SJSA1 (cell line): ENCODE measurements around the gene PRPH2. TPM values are rescaled to one million over a fixed set of nuclear protein-coding genes. Genes with fewer than 3 reads are reported as not detected.
"Not testable (repeated sequence)": the region's sequence is repeated elsewhere in the genome, so short reads cannot be mapped to it uniquely, and the experiment has no call there.

Source experiments
- DNase-seq, 2 experiments: peaks; one replicate each; pipeline ENCODE4 v3.0.0-alpha.2; 2015 to 2020; ENCODE audit warnings: low spot score in 2 of 2, low read depth in 1 of 2
- H3K27ac ChIP-seq: fragments of 250-450 bp; sonication (Bioruptor Pico); 2 replicates; pipeline ENCODE4 v1.5.1; 2020; ENCODE audit warnings: mild to moderate bottlenecking, moderate library complexity
- H3K27me3 ChIP-seq: fragments of 250-450 bp; sonication (Bioruptor Pico); replicated peaks from 2 replicates; pipeline ENCODE4 v1.5.1; 2020; ENCODE audit warnings: mild to moderate bottlenecking, moderate library complexity
- H3K36me3 ChIP-seq: fragments of 250-450 bp; sonication (Bioruptor Pico); 2 replicates; pipeline ENCODE4 v1.5.1; 2020; ENCODE audit warnings: mild to moderate bottlenecking
- H3K4me1 ChIP-seq: fragments of 250-450 bp; sonication (Bioruptor Pico); replicated peaks from 2 replicates; pipeline ENCODE4 v1.6.1; 2021; ENCODE audit warnings: mild to moderate bottlenecking
- H3K4me3 ChIP-seq: fragments of 250-450 bp; sonication (Bioruptor Pico); 2 replicates; pipeline ENCODE4 v1.5.1; 2020; ENCODE audit warnings: mild to moderate bottlenecking
- H3K9me3 ChIP-seq: fragments of 250-450 bp; sonication (Bioruptor Pico); replicated peaks from 2 replicates; pipeline ENCODE4 v1.5.1; 2020; ENCODE audit warnings: mild to moderate bottlenecking
- total RNA-seq: library from RNA; depleted of rRNA; stranded (reverse); fragments of >200 nt; shearing (Covaris generic); gene quantifications from 2 replicates; pipeline ENCODE4 v1.2.3, GENCODE V29; 2014

Gene PRPH2
- total RNA-seq, 1 experiment from 2014 or later, result not detected

DNA sequence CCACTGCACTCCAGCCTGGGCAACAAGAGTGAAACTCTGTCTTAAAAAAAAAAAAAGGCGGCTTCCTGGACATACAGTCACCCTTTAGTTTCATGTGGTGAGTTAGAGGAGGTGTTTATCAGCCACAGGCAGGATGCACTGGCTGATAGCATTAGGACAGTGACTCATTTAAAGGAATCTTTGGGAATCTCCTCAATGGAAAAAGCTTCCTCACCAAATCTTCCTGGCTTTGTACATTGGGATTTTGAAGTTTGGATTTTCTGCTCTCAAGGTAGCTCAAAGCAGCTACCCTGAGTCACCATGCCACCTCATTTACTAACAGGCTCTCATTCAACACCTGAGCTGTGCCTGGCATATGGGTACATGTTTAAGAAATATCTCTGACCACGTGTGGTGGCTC is 20.2 kb downstream of the PRPH2 start:
- peak in 1 of 2 experiments; percentile 53 for DNase-seq
- no peaks in the 10 kb centered on the region for H3K27me3 ChIP-seq

DNA sequence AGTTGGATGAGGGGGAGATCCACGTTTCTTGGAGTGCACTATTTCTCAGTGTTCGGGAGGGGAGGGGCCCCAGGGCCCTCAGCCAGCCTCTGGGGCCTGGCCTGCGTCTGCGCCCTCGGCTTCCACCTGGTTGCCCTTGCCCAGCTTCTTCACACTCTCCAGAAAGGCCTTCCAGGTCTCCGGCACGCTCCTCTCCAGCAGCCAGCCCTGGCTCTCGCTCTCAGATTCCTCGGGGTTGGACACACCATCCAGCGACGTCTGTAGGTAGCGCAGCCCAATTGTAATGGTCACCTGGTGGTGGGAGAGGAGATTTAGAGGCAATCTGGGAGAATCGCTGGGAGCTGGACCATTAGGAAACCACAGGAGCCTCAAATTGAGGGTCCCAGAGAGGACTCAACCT is 24.2 kb downstream of the PRPH2 start:
- DNase-seq, result no peak
- Histone ChIP-seq H3K27me3 (no peaks in the 10 kb centered on the region), H3K4me3 (no peak overlapping the region), H3K27ac (no peak overlapping the region), H3K36me3 (peaks cover 3% of the 10 kb centered on the region), H3K4me1 (peaks cover 28% of the 10 kb centered on the region), H3K9me3 (no peaks in the 10 kb centered on the region)

More for the DNA sequence above, 20.2 kb downstream of the PRPH2 start:
- Histone ChIP-seq H3K4me3 (no peak overlapping the region), H3K27ac (0 out of 2 replicates have a peak overlapping the region, but pooled peaks have one; percentile 27), H3K9me3 (no peaks in the 10 kb centered on the region), H3K4me1 (peaks cover 9% of the 10 kb centered on the region), H3K36me3 (no peaks in the 10 kb centered on the region)

DNA sequence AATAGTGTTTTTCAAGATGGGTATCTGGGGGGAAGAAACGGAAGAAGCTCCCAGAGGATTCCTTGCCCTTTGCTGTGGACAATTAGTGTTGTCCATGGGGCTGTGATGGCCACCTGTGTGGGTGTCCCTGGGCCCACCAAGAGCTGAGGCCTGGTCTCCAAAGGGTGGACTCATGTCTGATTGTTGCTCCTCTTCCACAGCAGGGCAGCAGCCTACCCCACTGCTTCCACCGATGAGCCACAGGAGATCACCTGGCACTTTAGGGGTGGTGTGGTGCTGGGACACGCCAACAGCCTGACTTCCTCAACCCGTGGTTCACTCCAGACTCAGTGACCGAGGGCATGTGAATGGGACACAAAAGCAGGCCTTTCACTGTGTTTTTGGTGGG is 25.1 kb downstream of the PRPH2 start:
- Histone ChIP-seq H3K4me3 (no peak overlapping the region), H3K36me3 (peaks cover 13% of the 10 kb centered on the region), H3K9me3 (no peaks in the 10 kb centered on the region), H3K27me3 (no peaks in the 10 kb centered on the region), H3K4me1 (peaks cover 33% of the 10 kb centered on the region), H3K27ac (no peak overlapping the region)
- no peak for DNase-seq

DNA sequence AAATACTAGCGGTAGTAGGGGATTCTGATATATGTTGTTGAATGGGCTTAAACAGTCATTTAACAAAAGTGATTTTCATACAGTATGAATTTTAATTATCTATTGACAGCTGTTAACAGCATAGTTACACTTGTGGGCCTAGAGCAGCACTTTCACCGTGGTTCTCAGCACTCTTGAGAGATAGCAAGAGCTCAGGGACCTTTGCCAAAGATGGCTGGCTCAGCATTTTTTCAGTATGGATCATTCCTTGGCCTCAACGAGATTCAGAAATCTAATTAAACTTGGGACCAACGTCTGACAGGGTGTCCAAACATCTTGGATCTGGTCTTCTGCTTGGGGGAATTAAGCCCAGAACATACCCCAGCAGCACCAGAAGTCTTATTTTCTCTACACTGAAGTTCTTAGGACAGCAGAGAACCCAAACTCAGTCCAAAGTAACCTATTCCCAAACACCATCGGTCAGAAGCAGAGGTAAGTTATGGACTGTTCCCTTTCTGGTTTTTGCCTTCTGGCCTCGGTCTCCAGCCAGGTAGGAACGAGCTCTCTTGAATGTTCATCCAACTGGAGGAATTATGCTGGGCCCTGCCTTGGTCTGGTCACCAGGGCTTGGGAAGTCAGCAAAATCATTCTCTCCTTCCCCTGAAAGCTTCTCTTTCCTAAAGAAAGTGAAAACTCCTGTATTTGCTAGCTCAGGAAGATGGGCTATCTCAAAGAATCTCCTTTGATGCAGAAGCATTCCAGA is 25.7 kb downstream of the PRPH2 start:
- no peak for DNase-seq
- peaks cover 15% of the 10 kb centered on the region for H3K36me3 ChIP-seq
- peaks cover 34% of the 10 kb centered on the region for H3K4me1 ChIP-seq
- H3K9me3 ChIP-seq, result no peaks in the 10 kb centered on the region
- no peak overlapping the region for H3K4me3 ChIP-seq
- H3K27me3 ChIP-seq, result no peaks in the 10 kb centered on the region
- no peak overlapping the region for H3K27ac ChIP-seq

DNA sequence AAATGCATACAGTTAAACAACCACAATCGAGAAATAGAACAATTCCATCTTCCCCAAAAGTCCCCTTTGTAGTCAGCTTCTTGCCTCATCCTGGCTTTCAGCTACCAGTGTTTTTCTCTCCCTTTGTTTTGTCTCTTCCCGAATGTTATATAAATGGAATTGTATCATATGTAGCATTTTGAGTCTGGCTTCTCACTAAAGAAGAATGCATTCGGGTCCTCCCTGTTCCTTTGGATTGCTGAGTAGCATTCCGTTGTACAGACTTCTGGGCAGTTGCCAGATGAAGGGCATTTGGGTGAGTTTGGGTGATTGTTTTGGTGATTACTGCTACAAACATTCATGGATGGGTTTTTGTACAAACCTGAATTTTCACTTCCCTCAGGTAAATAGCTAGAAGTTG is 27.8 kb downstream of the PRPH2 start:
- peak overlapping the region; percentile 66 for H3K27ac ChIP-seq
- H3K4me1 ChIP-seq, result peaks cover 33% of the 10 kb centered on the region
- H3K4me3 ChIP-seq, result no peak overlapping the region
- H3K27me3 ChIP-seq, result no peaks in the 10 kb centered on the region
- DNase-seq, result peak; percentile 70 to 72
- H3K9me3 ChIP-seq, result no peaks in the 10 kb centered on the region
- H3K36me3 ChIP-seq, result peaks cover 32% of the 10 kb centered on the region

DNA sequence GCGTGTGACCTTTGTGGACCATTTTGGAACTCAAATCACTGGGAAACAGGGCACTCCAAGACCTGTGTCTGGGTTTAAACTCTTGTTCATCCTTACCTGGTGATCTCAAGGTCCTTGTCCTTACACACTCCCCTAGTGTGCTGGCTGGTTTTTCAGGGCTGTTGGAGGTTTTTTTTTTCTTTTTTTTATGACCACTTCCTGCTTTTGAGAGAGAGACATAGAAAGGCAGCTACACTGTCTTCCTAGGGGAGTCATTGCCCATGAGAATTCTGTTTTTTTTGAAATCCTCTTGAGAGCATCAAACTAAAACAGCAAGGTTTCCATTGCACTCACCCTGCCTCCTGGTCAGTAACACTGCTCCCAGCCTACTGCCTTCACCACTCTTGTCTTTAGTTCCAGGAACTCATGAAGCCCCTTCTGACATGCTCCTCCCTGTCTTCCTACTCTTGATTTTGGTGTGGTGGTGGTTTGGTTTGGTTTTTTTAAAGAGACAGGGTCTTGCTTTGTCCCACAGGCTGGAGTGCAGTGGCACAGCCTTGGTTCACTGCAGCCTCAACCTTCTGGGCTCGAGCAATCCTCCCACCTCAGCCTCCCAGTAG is 28.6 kb downstream of the PRPH2 start:
- peaks cover 38% of the 10 kb centered on the region for H3K36me3 ChIP-seq
- peak overlapping the region; percentile 66 for H3K27ac ChIP-seq
- peak in 1 of 2 experiments; percentile 21 for DNase-seq
- H3K27me3 ChIP-seq, result no peaks in the 10 kb centered on the region
- H3K9me3 ChIP-seq, result no peaks in the 10 kb centered on the region
- peaks cover 33% of the 10 kb centered on the region for H3K4me1 ChIP-seq
- no peak overlapping the region for H3K4me3 ChIP-seq

DNA sequence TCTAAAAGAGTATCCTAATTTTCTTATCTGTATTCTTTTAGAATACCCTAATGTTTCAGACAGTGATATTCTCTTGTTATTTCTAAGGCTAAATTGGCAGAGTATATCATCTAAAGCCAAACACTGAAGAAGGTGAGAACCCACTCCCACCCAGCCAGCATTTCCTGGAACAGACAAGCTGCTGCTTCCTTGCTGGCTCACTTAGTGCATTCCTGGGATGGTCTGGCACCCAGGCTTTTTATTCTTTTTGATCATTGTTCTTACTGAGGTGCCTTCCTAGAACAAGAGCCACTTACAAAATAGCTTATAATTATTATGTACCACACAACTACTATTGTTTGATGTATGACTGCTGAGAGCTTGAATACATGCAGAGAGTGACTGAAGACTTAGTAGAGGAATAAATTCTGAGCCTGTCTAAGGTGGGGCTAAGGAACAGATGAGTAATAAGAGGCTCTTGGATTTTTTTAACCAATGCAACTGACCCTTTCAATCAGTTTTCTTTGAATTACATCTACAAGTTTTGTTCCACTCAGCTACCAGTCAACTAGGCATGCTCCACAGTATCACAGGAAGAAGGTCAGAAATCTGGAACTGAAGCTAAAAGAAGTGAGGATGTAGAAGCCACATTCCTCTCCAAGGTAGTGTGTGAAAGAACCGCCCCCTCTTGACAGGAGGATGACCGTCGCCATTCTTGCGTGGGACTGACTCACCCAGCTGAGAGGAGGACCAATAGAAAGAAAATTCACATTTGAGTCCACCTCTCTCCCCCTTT is 30.1 kb downstream of the PRPH2 start:
- Histone ChIP-seq H3K27me3 (no peaks in the 10 kb centered on the region), H3K27ac (peak overlapping the region; percentile 61), H3K4me1 (peaks cover 33% of the 10 kb centered on the region), H3K36me3 (peaks cover 47% of the 10 kb centered on the region), H3K9me3 (no peaks in the 10 kb centered on the region), H3K4me3 (no peak overlapping the region)
- DNase-seq, result peak; percentile 77 to 81

DNA sequence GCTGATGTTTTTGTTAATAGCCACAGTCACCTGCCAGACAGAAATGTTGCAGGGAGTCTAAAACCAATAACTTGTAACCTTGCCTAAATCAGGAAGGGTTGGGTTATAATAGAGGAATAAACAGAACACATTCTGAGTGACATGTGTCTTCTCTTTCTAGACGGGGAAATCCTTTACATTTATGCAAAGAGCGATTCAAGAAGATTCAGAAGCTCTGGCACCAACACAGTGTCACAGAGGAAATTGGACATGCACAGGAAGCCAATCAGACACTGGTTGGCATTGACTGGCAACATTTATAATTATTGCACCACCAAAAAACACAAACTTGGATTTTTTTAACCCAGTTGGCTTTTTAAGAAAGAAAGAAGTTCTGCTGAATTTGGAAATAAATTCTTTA is 31.5 kb downstream of the PRPH2 start:
- Histone ChIP-seq H3K9me3 (no peaks in the 10 kb centered on the region), H3K4me3 (no peak overlapping the region), H3K27ac (no peak overlapping the region), H3K36me3 (peaks cover 47% of the 10 kb centered on the region), H3K27me3 (no peaks in the 10 kb centered on the region), H3K4me1 (peaks cover 33% of the 10 kb centered on the region)
- DNase-seq, result no peak

DNA sequence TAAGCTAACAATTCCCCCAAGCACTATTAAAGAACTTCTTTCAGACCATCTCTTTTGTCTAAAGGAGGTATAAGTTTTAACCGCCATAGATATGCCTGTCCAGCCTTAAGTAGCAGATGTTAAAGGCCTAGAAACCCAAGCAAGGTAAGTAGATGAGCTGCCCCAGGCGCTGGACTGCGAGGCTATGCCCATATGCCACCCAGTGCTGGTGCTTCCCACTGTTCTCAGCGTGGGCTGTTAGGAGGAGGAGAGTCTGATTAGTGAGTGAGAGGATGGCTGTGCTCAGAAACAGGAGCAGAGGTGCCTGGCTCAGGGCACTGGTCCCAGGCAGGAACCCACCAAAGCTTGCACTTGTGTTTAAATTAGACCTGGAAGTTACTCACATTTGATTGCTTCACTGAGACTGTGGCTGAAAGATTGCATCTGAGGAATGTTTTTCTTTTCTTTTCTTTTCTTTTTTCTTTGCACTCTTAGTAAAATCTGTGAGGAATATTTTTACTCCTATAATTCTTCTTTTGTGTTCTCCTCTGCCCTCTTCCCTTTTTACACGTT is 32.2 kb downstream of the PRPH2 start:
- H3K36me3 ChIP-seq, result peaks cover 48% of the 10 kb centered on the region
- no peak overlapping the region for H3K4me3 ChIP-seq
- DNase-seq, result no peak
- H3K9me3 ChIP-seq, result no peaks in the 10 kb centered on the region
- peaks cover 33% of the 10 kb centered on the region for H3K4me1 ChIP-seq
- no peak overlapping the region for H3K27ac ChIP-seq
- H3K27me3 ChIP-seq, result no peaks in the 10 kb centered on the region

DNA sequence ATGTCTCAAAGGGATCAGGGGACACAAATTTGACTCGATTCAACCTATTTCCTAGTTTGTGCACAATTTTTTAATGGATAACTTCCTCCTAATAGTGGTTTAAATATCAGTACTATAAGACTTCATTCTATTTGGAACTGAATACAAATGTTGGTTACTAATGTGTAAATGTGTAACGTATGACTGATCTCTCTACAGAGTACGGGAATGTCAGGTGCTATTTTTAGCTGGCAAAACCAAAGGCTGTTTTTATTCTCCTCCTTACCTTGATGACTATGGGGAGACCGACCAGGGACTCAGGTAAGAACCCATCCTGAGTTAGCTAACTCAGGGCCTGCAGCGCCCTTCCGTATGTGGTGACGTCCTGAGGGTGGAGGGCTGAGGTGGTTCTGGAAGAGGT is 33.0 kb downstream of the PRPH2 start:
- Histone ChIP-seq H3K27me3 (no peaks in the 10 kb centered on the region), H3K9me3 (no peaks in the 10 kb centered on the region), H3K27ac (no peak overlapping the region), H3K4me1 (peaks cover 26% of the 10 kb centered on the region), H3K36me3 (peaks cover 55% of the 10 kb centered on the region), H3K4me3 (no peak overlapping the region)
- DNase-seq, result no peak

DNA sequence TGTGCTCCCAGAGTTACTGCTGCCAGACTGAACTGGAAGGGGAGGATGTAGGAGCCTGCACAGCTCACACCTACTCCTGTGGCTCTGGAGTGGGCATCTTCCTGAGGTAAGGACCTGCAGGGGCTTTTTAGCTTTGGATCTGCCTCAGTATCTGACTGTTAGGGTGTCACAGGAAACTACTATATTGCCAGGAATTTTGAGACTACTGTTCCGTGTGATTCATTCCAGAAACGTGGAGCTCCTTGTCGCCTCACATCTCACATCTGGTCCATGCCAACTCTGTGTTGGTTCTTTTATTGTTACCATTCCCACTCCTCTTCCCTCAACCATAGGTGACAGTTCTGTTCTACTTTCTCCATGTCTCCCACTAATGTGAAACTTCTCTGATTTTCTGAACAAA is 34.1 kb downstream of the PRPH2 start:
- Histone ChIP-seq H3K27me3 (no peaks in the 10 kb centered on the region), H3K9me3 (no peaks in the 10 kb centered on the region), H3K4me1 (peaks cover 15% of the 10 kb centered on the region), H3K4me3 (no peak overlapping the region), H3K27ac (no peak overlapping the region), H3K36me3 (peaks cover 60% of the 10 kb centered on the region)
- DNase-seq, result no peak

DNA sequence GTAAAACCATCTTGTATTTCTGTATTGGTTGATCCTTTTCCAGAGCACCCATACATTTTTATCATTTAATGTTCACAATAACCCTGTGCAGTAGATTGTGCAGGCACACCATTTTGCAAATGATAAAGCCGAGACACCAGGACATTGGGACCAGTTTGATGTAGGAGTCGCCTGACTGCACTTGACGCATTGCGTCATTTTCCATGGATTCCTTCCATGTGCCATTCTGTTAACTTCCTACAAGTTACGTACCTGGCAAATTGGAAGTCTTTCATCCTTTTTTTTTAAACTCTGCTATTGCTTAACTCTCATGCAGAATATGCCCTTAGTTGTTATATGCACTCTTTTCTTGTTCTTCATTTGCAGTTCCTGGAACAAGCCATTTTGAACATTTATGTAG is 43.0 kb downstream of the PRPH2 start:
- Histone ChIP-seq H3K4me3 (no peak overlapping the region), H3K27ac (no peak overlapping the region), H3K4me1 (no peaks in the 10 kb centered on the region), H3K36me3 (peaks cover 73% of the 10 kb centered on the region), H3K27me3 (no peaks in the 10 kb centered on the region), H3K9me3 (no peaks in the 10 kb centered on the region)
- DNase-seq, result no peak

DNA sequence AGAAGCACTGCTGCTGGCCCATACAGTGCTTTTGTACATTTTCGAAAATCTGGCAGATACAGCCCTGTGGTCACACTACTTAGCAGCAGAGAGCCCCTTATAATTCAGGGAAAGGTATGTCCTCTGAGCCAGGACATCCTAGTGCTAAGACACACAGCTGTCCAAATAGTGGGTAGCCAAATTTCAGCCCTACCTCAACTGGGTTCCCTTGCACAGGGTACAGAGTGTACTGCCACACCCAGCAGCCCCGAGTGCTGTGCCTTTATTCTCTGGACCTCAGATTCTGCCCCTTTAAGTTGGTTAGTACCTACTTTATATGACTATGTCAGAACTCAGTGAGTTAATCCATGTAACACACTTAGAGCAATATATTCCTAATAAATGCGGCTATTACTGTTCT is 47.6 kb downstream of the PRPH2 start:
- DNase-seq, result no peak
- Histone ChIP-seq H3K9me3 (no peaks in the 10 kb centered on the region), H3K27ac (no peak overlapping the region), H3K4me3 (no peak overlapping the region), H3K36me3 (peaks cover 88% of the 10 kb centered on the region), H3K4me1 (no peaks in the 10 kb centered on the region), H3K27me3 (no peaks in the 10 kb centered on the region)

DNA sequence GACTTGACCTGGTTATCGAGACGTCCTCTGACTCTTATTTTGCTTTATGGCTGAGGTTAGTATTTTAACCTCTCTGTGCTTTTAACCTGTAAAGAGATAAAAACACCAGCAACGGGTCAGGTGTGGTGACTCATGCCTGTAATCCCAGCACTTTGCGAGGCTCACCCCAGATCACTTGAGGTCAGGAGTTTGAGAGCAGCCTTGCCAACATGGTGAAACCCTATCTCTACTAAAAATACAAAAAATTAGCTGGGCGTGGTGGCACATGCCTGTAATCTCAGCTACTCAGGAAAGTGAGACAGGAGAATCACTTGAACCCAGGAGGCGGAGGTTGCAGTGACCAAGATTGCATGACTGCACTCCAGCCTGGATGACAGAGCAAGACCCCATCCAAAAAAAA is 48.0 kb downstream of the PRPH2 start:
- H3K36me3 ChIP-seq, result peaks cover 89% of the 10 kb centered on the region
- H3K27ac ChIP-seq, DNase-seq, H3K27me3 ChIP-seq, H3K4me1 ChIP-seq, H3K9me3 ChIP-seq, H3K4me3 ChIP-seq: not testable (repeated sequence)
